ENCODE measurements around the gene DUOX2.

- no peak for TF ChIP-seq EZH2 (IDR thresholded peaks at IDR 0.05; ENCODE audit: borderline replicate concordance, low read depth, low read length, poor library complexity, severe bottlenecking)
- no peak for TF ChIP-seq CTCF (conservative IDR thresholded peaks at IDR 0.05; ENCODE audit: low read depth, low read length)
These were observed 29.1 kb upstream of the DUOX2 start for GRCh38 chr15:45143056-45143455.
